IPS DF 4.7 (cell line): ENCODE data around the gene DOHH.

Experiments
- DNase-seq: peaks from one replicate; pipeline ENCODE4 v3.0.0-alpha.2; 2013; ENCODE audit warnings: low spot score; ENCODE audit errors: extremely low read depth

DOHH gene, protein sequence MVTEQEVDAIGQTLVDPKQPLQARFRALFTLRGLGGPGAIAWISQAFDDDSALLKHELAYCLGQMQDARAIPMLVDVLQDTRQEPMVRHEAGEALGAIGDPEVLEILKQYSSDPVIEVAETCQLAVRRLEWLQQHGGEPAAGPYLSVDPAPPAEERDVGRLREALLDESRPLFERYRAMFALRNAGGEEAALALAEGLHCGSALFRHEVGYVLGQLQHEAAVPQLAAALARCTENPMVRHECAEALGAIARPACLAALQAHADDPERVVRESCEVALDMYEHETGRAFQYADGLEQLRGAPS

DNA sequence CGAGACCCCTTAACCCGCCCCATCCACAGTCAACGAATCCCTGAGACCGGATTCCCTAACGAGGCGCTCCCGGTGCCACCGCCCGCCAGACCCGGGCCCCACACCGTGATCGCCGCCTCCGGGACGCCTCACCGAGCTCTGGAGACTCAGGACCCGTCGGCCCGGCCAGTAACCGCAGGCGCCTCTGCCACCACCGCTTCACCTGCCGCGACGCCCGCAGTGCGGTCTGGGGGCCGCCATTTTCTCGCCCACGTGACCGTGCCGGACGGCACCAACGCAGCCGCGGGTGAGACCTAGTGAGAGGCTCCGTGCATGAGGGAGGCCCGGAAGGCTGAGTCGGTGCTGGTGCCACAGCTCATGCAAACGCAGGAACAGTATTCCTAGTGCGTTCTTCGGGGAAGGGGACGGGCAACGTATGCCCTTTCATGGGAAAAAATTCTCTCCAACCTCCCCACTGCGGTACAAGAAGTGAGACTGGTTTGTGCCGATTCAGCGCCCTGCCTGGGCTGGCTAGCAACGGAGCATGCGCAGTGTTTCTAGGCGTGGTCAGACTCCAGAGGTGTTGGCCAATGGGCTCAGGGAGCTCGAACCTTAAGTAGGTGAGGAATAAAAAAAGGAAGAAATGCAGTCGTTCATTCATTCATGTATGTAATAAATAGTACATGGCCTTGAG lies at the start of gene DOHH:
Gene DOHH (minus strand): TSS at position 246 of the 673 bp plus-strand sequence. CDS start 3,860 bp downstream, outside the sequence.
- peak; percentile 94 for DNase-seq

DNA sequence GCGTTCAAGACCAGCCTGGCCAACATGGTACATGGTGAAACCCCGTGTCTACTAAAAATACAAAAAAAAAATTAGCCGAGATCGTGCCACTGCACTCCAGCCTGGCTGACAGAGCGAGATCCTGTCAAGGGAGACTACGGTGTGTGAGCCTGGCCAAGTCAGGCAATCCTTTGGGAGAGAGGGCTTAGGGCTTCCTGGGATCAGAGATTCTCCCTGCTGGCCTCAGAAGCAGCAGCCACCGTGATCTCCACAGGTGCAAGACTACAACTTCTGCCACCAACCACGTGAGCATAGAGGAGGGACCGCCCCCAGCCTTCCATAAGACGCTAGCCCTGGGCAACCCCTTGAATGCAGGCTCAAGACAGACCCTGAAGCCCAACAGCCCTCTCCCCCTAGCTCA lies 49.3 kb upstream of the DOHH start:
- no peak for DNase-seq

DNA sequence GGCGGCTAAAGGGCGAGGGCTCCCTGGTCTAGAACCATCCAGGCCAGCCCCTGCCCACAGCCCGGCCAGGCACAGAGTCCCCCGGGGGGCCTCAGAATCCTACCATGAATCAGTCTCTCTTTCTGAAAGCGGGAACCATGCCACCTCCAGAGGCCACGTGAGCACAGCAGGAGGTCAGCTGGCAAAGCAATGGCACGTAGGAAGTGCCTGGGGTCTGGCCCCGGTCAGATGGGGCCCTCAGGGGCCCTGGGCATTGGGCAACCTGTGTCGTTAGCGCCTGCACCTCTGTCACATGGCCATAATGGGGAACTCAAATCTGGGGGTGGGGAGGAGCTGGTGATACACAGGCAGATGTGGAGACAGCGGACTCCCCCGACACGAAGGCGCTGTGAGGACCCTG lies 48.1 kb upstream of the DOHH start:
- DNase-seq, result no peak

DNA sequence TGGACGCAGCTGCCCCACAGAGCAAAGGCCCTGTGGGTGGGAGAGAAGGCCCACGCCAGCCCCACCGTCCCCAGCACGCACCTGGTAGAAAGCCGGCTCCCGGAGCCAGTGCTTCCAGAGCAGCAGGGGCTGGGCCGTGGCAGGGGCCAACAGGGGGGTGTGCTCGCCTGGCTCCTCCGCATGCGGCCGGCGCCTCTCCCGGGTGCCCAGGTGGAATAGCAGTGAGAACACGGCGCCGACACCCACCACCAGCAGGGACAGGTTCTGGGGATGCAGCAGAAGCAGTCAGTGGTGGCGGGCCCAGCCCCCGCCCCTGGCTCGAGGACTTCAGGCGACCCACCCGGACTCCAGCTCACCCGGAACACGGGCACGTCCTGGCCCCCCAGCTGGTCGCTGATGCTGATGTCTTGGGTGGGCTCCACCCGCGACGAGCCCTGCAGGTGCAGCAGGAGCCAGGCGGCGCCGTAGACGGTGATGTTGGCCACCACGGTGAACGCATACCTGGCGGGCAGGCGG lies 47.4 kb upstream of the DOHH start:
- no peak for DNase-seq

DNA sequence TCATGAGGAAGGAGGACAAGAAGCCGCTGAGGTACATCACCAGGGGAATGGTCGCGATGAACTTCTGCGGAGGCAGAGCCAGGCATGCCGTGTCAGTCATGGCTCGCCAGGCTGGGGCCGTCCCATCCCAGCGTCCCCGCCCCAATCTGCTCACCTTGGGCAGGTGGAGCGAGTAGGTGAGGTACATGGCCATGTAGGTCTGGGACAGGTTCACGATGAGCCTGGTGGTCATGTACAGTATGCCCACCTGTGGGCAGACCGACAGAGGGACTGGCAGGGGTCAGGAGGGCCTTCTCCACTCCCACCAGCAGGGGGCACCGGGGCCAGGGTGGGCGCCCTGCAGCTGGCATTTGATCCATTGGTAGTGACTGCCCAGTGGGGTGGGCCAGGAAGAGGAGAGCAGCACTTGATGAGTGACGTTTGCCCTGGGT lies 46.8 kb upstream of the DOHH start:
- DNase-seq, result no peak

DNA sequence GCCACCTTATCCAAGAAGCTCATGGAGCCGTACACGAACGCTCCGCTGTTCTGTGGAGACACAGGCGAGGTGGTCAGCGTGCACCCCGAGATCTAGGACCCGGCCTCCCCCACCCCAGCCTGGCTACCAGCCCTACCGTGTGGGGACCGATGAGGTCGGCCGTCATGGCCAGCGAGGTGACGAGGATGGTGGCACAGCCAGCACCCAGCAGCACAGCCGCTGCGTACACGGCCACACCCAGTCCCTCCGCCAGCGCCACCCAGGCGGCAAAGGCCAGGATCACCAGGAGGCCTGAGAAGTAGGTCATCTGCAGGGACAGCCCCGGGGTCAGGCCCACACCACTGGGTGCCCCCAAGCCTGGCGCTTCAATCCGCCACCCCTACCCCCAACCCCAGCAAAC lies 45.6 kb upstream of the DOHH start:
- DNase-seq, result no peak

DNA sequence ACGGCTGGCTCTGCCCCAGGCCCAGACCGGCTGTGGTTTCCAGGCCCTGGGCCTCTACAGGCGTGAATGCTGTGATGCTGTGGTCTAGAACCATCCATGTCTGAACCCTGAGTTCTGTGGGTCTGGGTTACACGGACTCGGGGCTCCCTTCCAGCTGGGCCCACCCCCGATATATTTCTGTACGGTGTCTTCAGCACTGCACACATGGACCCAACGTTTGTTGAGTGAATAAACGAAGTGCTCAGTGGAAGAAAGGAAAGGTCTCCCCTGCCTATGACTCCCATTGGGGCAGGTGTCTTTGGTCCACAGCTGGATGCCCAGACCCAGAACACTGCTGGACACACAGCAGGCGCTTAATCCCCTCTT lies 45.2 kb upstream of the DOHH start:
- DNase-seq, result no peak

DNA sequence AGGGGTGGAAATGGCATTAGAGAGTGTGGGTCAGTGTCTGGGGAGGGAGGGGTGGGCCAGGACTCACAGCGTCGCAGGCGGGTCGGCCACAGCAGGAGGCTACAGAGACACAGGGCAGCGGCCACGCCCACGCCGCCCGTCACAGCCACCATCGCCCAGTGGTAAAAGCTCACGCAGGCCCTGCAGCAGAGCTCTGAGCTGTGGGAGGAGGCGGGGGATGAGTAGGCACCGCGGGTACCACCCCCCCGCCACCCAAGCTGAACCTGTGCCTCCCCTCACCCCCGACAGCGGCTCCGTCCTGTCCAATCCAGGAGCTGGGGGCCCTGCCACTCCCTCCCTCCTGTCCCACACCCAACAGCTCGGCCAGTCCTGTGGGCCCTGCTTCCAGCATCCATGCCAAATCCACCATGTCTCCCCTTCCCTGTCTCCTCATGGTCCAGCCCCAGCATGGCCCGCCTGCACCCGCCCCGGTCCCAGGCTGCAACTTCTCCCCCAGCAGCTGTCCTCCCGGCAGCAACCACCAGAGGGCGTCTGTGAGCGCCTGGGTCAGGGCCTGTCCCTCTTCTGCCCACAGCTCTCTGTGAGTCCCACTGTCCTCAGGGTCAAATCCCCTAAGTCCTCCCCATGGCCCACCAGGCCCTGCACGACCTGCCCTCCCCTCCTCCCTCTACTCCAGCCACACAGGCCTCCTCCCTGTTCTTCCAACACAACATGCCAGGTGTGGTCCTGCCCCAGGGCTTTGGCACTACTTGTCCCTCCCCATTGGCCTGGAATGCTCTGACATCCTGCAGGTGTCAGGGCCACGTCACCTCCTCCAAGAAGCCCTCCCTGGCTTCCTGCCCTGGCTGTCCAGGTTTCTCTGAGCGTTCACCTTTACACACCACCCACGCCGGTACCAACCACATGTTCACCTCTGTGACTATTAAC lies 44.5 kb upstream of the DOHH start:
- DNase-seq, result no peak

DNA sequence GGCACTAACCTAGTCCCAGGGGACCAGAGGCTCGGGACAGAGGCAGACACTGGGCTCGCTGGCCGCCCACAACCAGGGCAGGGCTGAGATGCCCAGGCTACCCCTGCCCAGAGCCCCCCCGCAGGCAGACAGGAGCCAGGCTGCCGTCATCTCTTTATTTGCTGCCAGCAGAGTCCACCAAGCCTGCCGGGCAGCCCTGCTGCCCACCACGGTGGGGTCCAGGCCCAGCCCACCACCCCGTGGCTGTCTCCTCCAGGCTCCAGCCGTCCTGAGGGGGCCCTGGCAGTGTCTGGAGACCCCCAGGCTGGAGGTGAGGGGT lies 43.5 kb upstream of the DOHH start:
- no peak for DNase-seq

DNA sequence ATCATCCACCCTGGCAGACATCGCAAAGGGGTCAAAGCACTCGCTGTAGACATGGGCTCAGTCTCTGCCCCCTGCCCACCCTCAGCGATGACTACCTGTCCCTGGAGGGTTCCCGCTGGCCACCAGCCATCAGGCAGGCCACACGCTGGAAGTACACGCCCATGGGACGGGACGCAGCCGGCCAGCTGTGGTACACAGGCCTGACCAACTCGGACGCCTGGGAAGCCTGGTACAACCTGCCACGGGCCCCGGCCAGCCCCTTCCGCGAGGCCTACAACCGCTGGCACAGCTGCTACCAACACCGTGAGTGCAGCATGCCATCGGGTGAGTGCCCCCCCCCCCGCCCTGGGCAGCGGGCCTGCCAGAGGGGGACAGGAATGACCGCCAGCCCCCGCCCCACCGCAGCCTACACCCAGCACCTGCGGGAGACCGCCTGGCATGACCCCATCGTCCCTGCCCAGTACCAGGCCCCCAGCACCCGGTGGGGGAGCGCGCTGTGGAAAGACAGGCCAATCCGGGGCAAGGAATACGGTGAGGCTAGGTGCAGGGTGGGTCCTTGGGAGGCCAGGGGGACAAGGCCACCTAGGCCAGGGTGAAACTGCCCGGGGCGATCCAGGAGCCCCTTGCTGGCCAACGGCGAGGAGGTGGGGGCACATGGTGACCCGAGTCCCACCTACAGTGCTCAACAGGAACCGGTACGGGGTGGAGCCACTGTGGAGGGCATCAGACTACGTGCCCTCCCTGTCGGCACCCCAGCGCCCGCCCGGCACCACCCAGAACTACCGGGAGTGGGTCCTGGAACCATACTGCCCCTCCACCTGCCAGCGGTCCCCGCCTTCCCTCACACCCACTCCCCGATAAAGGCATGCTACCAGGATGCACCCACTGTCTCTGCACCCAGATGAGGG lies 42.9 kb upstream of the DOHH start:
- no peak for DNase-seq

DNA sequence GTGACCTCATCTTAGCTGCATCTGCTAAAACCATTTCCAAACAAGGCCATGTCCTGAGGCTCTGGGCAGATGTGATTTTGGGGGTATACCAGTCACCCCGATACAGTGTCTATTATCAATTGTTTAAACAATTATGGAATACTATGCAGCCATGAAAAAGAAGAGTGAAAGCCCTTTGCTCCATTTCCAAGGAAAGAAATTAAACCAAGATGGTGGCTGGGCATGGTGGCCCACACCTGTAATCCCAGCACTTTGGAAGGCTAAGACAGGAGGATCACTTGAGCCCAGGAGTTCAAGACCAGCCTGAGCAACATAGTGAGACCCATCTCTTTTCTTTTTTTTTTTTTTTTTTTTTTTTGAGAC lies 39.3 kb upstream of the DOHH start:
- no peak for DNase-seq

DNA sequence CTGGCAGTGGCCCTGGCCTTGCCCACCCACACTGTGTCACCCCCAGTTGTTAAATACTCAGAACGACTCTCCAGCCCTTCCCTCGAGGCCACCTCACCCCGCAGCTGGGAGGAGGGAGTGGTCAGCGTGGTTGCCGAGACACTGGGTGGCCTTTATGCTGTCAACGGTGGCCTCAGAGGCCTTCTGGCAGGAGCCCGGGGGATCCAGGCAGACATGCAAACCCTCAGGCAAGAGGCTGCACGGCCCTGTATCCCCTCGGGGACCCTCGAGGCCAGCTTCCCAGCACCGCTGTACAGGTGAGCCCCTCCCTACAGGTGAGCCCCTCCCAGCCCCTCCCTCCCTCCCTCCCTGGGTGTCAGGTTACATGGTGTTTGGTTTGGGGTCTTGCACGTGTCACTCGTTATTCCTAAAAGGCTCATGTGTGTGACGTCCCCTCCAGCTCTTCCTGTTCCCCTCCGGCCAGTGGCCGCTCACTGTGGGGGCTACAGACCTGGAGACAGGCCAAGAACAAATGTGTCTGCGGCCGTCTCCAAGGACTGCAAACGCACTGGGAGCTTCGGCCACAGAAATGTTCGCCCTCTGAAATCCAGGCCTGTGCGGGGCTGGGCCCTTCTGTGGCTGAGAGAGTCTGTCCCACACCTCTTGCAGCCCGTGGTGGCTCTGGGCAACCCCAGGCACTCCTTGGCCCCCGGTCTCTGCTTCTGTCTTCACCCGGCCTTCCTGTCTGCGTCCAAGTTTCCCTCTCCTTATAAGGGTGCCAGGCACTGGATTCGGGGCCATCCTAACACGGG lies 38.7 kb upstream of the DOHH start, which contains the start of gene TEKTIP1:
Gene TEKTIP1 (plus strand): TSS at position 210 of the 791 bp plus-strand sequence. CDS start 4 bp downstream, at position 214.
- no peak for DNase-seq

DNA sequence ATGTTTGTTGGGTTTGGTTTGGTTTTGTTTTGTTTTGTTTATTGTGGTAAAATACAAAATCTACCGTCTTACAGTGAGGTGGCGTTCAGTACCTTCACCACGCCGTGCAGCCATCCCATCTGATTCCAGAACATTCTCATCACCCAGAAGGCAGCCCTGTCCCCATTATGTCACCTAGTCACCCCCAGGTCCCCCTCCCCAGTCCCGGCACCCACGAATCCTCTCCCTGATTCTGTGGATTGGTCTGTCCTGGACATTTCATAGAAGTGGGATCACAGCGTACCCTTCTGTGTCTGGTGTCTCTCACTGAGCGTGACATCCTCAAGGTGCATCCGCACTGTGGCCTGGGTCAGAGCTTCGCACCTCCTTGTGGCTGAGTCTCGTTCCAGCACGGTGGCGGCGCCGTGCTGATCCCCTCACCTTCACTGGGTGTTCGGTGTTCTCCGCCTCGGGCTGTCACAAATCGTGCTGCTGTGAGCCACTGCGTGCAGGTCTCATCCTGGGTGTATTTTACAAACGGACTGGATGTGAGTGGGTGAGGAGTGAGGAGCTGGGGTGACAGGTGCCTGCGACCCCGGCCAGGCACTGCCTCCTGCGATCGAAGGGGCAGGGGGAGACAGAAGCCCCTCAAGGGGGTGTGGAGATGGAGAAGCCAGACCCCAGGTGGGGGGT lies 37.9 kb upstream of the DOHH start:
- no peak for DNase-seq

DNA sequence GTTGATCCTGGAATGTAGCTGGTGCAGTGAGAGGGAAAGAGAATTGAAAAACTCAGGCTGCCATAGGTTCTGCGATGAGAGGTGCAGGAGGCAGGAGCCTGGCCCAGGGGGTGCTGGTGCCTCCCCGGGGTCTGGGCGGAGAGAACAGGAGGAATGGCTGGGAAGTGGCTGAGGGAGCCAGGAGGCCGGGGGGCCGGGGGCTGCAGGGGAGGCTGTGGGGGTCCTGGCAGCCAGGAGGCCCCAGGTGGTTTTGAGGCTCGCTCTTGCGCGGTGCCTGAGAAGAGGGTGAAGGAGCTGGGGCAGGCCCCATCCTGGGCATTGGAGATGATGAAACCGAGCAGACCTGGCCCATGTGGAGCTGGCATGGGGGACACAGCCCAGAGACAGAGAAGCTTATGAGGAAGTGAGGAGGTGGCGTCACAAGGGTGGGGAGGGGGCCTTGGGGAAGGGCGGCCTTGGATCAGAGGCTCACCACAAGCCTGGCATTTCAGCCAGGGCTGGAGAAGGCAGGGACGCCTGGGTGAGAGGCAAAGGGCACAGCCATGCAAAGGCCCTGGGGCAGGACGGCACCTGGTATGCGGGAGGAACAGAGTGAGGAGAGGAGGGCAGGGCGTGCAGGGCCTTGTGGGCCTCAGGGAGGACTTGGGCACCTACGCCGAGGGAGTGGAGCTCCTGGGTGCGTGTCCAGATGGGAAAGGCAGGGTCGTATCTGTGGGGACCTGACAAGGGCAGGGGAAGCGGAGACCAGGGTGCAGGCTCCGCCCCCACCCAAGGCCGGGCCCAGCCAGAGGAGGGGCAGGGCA lies 37.2 kb upstream of the DOHH start:
- no peak for DNase-seq

DNA sequence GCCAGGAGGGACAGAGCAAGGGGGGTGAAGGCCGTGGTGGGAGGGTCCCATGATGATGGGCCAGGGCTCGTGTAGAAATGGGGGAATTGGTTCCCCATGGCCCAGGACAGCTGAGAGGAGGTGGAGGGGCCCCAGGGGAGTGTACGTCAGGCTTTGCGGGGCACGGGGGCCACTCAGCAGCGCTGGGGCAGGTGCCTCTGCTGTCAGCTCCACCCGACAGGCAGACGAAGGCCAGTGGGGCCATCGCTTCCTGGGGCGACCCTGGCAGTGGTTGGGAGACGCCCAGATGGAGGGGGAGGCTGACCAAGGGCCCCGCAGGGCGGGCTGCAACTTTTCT lies 36.6 kb upstream of the DOHH start:
- DNase-seq, result no peak

DNA sequence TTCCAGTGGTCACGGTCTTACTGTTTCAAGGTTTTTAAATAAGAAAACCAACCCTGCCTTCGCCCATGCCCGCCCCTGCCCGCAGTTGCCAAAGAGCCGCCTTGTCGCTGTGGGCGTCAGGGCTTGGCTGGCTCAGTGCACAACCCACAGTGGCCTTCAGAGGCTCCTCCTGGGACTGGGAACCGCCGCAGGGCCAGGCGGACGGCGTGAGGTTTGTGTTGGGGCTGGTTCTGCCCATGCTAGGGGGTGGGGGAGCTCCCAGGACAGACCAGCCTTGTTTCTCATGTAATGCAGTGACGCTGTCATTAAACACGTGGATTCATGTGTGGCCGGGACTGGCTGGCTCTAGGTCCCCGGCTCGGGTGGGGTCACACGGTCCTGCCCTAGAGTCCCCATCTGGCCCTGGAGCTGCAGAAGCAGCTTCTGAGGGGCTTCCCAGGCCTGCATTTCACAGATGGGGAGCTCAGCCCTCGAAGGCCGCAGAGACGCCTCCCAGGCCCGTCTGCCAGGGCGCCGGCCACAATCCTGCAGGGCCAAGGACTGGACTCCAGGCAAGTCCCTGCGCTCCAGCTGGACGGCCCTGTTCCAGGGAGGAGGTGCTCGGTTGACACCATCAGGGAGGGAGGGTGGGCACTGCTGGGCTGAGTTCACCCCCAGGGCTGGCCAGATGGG lies 36.1 kb upstream of the DOHH start:
- no peak for DNase-seq

DNA sequence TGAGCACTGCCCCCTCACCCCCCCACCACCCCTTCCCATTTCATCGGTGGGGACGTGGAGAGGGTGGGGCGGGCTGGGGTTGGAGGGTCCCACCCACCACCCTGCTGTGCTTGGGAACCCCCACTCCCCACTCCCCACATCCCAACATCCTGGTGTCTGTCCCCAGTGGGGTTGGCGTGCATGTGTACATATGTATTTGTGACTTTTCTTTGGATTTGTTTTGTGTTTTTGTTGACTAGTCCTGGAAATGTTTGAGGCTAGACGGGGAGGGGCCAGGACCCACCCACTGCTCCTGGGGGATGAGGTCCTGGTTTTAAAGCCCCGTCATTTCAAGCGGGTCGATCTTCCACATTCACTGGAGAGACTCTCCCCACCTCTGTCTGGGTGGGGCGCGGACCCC lies 35.5 kb upstream of the DOHH start:
- no peak for DNase-seq

DNA sequence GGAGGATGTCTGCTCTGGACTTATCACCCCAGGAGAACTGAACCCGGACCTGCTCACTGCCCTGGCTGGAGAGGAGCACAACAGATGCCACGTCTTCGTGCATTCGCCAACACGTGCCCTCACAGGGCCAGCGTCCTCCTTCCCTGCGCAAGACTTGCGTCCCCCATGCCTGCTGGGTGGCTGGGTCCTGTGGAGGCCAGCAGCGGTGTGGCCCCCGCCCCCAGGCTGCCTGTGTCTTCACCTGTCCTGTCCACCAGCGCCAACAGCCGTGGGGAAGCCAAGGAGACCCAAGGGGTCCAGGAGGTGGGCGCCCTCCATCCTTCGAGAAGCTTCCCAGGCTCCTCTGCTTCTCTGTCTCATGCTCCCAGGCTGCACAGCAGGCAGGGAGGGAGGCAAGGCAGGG lies 35.1 kb upstream of the DOHH start:
- no peak for DNase-seq

DNA sequence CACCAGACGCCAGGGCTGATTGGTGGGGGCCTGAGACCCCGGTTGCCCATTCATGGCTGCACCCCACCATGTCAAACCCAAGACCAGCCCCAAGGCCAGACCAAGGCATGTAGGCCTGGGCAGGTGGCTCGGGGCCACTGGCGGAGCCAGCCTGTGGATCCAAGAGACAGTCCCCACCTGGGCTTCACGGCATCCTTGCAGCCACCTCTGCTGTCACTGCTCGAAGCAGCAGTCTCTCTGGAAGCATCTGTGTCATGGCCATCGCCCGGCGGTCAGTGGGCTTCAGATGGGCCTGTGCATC lies 34.7 kb upstream of the DOHH start:
- DNase-seq, result no peak
